GM19240 (cell line): ENCODE results near the gene MAD1L1.
"Not testable (repeated sequence)": the region's sequence is repeated elsewhere in the genome, so short reads cannot be mapped to it uniquely, and the experiment has no call there.

Experiments
- DNase-seq: peaks from one replicate; pipeline ENCODE4 v3.0.0; 2011; ENCODE audit warnings: low spot score; ENCODE audit not compliant: insufficient read length

Gene MAD1L1

GRCh38 chr7:2048006-2048405 lies 184.7 kb downstream of the MAD1L1 start:
- DNase-seq = no peak

DNA sequence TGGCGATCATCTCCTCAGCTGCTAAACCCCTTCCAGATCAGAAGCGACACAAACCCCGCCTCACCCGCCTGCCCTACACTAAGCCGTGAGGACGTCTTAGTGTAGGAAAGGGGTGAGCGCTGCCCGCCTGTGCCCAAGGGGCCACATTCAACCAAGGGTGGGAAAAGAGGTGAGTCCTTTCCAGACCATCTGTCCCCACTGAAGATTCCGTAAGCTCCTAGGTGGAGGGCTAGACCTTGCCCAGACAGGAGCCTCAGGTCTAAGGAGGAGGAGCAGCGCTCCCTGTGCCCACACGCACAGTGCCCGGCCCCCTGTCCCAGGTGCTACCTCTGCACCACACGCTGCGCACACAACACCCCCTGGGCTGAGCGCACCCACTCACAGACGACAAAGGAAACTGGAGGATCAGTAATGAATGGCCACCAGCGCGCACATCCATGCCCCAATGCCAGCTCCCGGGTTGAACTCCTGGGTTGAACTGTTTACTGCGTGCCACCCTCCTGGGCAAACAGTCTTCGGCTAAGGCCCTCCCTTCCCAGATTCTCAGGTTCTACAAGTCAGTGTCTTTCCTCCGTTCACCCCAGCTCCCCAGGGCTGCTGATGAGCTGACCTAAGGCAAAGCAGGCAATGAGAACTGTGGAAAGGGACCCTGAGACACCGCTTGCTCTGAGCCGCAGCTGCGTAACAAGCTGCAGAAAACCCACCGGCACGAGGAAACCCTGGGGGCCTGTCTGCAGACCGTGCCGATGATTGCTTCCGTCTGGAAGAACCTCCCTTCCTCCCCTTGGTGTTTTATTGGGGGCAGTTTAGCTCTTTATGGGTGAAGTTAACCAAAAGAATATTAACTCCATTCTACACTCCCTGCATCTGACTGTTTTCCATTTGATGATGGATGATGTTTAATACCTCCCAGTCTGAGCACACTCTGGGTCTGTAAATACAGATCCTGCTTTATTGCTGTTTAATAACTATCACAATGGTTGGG lies 185.9 kb downstream of the MAD1L1 start:
- no peak for DNase-seq

- DNase-seq = no peak
Observed at GRCh38 chr7:2045559-2046405, 187.0 kb downstream of the MAD1L1 start.

DNA sequence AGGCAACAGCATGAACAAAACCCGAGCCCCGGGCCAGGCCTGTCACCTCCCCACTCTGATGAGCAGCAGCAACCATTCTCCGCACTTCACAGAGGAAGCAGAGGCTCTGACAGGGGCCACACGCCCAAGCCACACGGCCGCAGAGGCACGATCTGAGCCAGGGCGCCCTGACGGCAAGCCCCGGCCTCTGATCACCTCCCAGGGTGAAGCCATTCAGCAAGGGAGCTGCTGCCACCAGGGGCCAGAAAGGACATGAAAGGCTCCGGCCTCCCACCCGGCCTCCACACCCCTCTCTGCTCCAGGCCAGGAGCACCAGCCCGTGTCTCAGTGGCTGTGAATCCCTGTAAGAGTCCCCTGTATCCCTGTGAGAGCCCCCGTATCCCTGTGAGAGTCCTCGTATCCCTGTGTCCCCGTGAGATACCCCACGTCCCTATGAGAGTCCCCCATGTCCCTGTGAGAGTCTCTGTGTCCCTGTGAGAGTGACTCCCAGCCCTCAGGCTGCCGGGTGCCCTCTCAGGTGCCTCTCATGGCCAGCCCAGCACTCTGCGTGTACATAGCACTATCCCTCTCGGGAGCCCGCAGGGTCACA lies 187.8 kb downstream of the MAD1L1 start:
- DNase-seq = no peak

DNA sequence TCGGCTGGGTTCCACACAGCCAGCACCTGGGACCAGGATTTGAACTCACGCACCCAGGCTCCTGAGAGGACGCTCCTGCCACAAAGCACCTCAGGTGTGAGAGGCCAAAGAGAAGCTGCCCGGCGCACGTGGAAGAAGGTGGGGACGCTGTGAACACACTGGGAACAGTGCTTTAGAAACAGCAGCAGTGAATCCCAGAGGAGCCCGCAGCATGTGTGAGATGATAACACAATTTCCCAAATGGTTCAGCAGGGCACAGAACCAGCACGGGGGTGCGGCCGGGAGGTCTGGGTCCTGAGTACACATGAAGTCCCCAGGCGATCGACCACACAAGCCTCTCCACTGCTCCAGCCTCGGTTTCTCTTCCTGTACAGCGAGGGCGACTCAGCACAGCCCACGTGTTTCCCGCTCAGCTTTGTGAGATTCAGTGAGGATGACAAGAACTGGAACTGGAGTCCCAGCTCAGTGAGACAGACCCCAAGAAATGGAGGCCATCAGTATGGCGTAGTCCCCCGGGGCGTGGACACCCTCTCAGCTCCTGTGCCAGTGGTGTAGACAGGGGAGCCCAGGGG lies 188.3 kb downstream of the MAD1L1 start:
- DNase-seq = no peak

GRCh38 chr7:2043316-2044039 lies 189.3 kb downstream of the MAD1L1 start:
- no peak for DNase-seq

GRCh38 chr7:2042650-2043049 lies 190.1 kb downstream of the MAD1L1 start:
- DNase-seq = no peak

- DNase-seq = no peak
Observed at GRCh38 chr7:2041496-2042367, 191.0 kb downstream of the MAD1L1 start.

- DNase-seq = no peak
Observed at GRCh38 chr7:2040893-2041270, 191.9 kb downstream of the MAD1L1 start.

- no peak for DNase-seq
Observed at GRCh38 chr7:2040201-2040892, 192.4 kb downstream of the MAD1L1 start.

DNA sequence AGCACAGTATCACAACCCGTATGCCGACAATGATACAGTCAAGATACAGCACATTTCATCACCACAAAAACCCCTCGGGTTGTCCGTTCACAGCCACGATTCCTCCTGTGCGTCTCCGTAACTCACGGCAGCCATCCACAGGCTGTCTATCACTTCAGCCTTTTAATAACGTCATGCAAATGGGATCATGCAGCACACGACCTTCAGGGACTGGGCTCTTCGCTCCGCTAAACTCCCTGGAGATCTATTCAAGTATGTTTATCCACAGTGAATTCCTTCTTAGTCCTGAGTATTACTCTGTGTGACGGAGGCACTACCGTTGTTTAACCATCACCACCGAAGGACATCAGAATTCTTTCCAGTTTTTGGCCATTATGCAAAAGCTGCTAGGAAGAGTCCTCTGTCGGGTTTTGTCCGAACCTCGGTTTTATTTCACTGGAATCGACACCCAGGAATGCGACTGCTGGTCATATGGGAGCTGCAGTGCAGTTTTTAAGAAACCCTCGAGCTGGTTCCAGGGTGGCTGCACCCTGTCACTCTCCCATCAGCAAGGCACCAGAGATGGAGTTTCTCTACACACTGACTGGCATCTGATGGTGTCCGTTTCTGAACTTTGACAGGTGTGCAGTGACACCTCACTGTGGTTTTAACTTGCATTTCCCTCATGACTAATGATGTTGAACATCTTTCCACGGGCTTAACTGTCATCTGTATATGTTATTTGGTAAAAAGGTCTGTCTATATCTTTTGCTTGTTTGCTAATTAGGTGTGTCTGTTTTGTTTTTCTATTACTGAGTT lies 193.6 kb downstream of the MAD1L1 start:
- no peak for DNase-seq

GRCh38 chr7:2037808-2038522 lies 194.8 kb downstream of the MAD1L1 start:
- no peak for DNase-seq

GRCh38 chr7:2037301-2037807 lies 195.4 kb downstream of the MAD1L1 start:
- DNase-seq = no peak

DNA sequence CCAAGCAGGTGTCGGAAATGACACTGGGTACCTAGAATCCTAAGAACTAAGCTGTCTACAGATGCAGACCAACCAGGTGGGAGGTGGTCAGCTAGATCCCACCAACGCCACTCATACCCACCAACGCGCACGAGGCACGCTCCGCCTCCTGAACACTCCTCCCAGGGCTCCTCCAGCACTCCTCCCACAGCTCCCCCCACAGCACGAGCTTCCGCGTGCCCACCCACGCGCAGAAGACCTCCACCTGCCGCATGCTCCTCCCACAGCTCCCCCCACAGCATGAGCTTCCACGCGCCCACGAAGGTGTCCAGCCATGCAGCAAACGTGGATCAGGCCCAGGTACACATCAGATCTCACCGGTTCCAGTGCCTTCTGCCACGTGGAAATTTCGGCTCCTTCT lies 196.0 kb downstream of the MAD1L1 start:
- no peak for DNase-seq

GRCh38 chr7:2036201-2036600 lies 196.5 kb downstream of the MAD1L1 start:
- DNase-seq = not testable (repeated sequence)

DNA sequence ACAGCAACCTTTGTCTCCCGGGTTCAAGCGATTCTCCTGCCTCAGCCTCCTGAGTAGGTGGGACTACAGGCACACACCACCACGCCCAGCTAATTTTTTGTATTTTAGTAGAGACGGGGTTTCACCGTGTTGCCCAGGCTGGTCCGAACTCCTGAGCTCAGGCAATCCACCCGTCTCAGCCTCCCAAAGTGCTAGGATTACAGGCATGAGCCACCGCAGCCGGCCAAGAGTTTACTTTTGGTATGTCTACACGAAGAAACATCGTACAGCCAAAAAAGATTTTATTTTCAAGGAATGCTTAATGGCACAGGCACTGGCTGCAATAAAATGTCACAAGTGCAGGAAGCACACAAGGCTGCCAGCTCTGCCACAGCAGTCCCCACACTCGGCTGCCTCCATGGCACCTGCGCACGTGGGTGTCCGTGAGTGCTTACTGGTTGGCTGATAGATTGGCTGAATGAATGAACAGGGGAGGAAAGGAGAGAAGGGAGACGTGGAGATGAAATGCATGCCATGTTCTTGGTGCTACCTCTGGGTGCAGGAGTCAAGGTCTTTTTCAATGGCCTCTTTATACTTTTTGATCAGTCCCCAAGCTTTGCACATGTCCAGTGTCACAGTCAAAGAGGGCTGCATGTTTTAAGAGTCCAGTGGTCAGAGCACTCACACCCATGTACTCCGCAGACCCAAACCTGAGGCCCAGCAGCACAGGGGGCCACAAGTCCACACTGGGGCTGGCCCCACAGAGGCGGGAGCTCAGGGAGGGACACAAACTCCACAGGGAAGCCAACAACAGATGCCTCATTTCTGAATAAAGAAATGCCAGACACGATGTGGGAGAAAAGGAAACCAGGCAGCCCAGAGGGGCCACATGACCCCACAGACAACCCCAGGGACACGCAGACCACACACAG lies 198.2 kb downstream of the MAD1L1 start:
- DNase-seq = no peak
